HepG2 (cell line): ENCODE data around the gene TCF7L2. TPM values are rescaled to one million over a fixed set of nuclear protein-coding genes. Genes with fewer than 3 reads are reported as not detected.

Source experiments
- ARNTL ChIP-seq: sonication (generic); formaldehyde crosslinking; IDR thresholded peaks from 2 replicates; pipeline ENCODE4 v1.4.0; 2020; ENCODE audit warnings: mild to moderate bottlenecking, missing genetic modification reagents
- KDM5A ChIP-seq: fragments of 200-600 bp; sonication (generic); IDR thresholded peaks from 2 replicates; pipeline ENCODE4 v1.7.0; 2018; ENCODE audit warnings: antibody characterized with exemption, mild to moderate bottlenecking, low read length, borderline replicate concordance
- MYC ChIP-seq: sonication (generic); formaldehyde crosslinking; IDR thresholded peaks from 2 replicates; pipeline ENCODE4 v1.9.0; 2021; ENCODE audit warnings: missing genetic modification reagents, borderline replicate concordance
- PATZ1 ChIP-seq: sonication (generic); formaldehyde crosslinking; IDR thresholded peaks from 2 replicates; pipeline ENCODE4 v1.4.0; 2020; ENCODE audit warnings: missing genetic modification reagents
- PRDM15 ChIP-seq: sonication (generic); formaldehyde crosslinking; IDR thresholded peaks from 2 replicates; pipeline ENCODE4 v1.4.0; 2020; ENCODE audit warnings: missing genetic modification reagents
- RBFOX2 ChIP-seq: fragments of 200-400 bp; formaldehyde crosslinking; IDR thresholded peaks from 2 replicates; pipeline ENCODE4 v1.6.1; 2017; ENCODE audit warnings: low read depth, mild to moderate bottlenecking, low read length
- RNF219 ChIP-seq: sonication (generic); formaldehyde crosslinking; IDR thresholded peaks from 2 replicates; pipeline ENCODE4 v1.5.0; 2020; ENCODE audit warnings: mild to moderate bottlenecking, missing genetic modification reagents
- ZNF280D ChIP-seq: sonication (generic); formaldehyde crosslinking; IDR thresholded peaks from 2 replicates; pipeline ENCODE4 v1.5.1; 2020; ENCODE audit warnings: mild to moderate bottlenecking, missing genetic modification reagents
- ZNF333 ChIP-seq: sonication (generic); formaldehyde crosslinking; IDR thresholded peaks from 2 replicates; pipeline ENCODE4 v1.4.0; 2020; ENCODE audit warnings: mild to moderate bottlenecking, missing genetic modification reagents, borderline replicate concordance
- polyA plus RNA-seq, 8 experiments: library from polyadenylated mRNA; depleted of rRNA in 3 of 8; stranded (reverse) in 7 of 8; unstranded in 1 of 8; fragments of >200 nt; fragmentation: Illumina TruSeq in 4 of 8; extraction: Trizol in 4 of 8; gene quantifications; 2 replicates each; pipeline versions ENCODE4 v1.2.1 to v1.2.3, GENCODE V29; 2011 to 2016; ENCODE audit warnings: low read depth in 4 of 8, missing spikeins in 1 of 8, mixed read lengths in 1 of 8; ENCODE audit not compliant: insufficient read depth in 1 of 8
- total RNA-seq, 5 experiments: library from RNA; depleted of rRNA; stranded (reverse); fragments of >200 nt; fragmentation: Illumina TruSeq; extraction: Trizol; gene quantifications; 2 replicates each; pipeline ENCODE4 v1.2.3, GENCODE V29; 2016; ENCODE audit warnings: low read depth in 1 of 5

TCF7L2 gene
- total and polyA plus RNA-seq, 2 of the 13 experiments (the other 11 are each of a cell fraction or from before 2014, with no cell fraction given) = 3.9 to 13.7 TPM

- peak; percentile 36; the same call in 1 of the 2 replicates for TF ChIP-seq PRDM15 (CRISPR knock-in tag)
- TF ChIP-seq ZNF333 (CRISPR knock-in tag) = no peak
- TF ChIP-seq PATZ1 = no peak
- peak; percentile 2; the same call in 1 of the 2 replicates for TF ChIP-seq MYC (CRISPR knock-in tag)
- TF ChIP-seq RBFOX2 = peak; percentile 84
- TF ChIP-seq KDM5A = peak; percentile 53; the same call in 1 of the 2 replicates
- TF ChIP-seq ARNTL = no peak
- TF ChIP-seq RNF219 (CRISPR knock-in tag) = no peak
- TF ChIP-seq ZNF280D (CRISPR knock-in tag) = 0 out of 2 replicates have a peak, but pooled peaks have one; percentile 11
These were observed 2.5 kb downstream of the TCF7L2 start (continued) for GRCh38 chr10:112952282-112953173.
